ENCODE measurements around the gene PARD6G.

Gene PARD6G

GRCh38 chr18:80179857-80180558, 67.3 kb downstream of the PARD6G start:
- ChIA-PET CTCF (no interaction called here), POLR2A (no interaction called here)
- TF ChIP-seq HDGF (IDR thresholded peaks at IDR 0.05; ENCODE audit: borderline replicate concordance) = no peak
- no peak for TF ChIP-seq ZNF384 (IDR thresholded peaks at IDR 0.05)
- TF ChIP-seq NFRKB (IDR thresholded peaks at IDR 0.05) = no peak
- no peak for TF ChIP-seq ARNT (IDR thresholded peaks at IDR 0.05)
- TF ChIP-seq BHLHE40 (IDR thresholded peaks at IDR 0.05; ENCODE audit: borderline replicate concordance) = no peak
- DNase-seq (ENCODE audit: extremely low spot score) = no peak

GRCh38 chr18:80178935-80179818, 68.1 kb downstream of the PARD6G start:
- TF ChIP-seq TARDBP (IDR thresholded peaks at IDR 0.05) (no peak), LEF1 (IDR thresholded peaks at IDR 0.05; ENCODE audit: borderline replicate concordance) (no peak), FOXM1 (IDR thresholded peaks at IDR 0.05; ENCODE audit: borderline replicate concordance) (no peak), ZNF384 (IDR thresholded peaks at IDR 0.05) (no peak)
- TF ChIP-seq, protein P1, sequence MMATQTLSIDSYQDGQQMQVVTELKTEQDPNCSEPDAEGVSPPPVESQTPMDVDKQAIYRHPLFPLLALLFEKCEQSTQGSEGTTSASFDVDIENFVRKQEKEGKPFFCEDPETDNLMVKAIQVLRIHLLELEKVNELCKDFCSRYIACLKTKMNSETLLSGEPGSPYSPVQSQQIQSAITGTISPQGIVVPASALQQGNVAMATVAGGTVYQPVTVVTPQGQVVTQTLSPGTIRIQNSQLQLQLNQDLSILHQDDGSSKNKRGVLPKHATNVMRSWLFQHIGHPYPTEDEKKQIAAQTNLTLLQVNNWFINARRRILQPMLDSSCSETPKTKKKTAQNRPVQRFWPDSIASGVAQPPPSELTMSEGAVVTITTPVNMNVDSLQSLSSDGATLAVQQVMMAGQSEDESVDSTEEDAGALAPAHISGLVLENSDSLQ (IDR thresholded peaks at IDR 0.05) = no peak
- ChIA-PET CTCF (no interaction called here), POLR2A (no interaction called here)
- no peak for DNase-seq (ENCODE audit: extremely low spot score)

DNA sequence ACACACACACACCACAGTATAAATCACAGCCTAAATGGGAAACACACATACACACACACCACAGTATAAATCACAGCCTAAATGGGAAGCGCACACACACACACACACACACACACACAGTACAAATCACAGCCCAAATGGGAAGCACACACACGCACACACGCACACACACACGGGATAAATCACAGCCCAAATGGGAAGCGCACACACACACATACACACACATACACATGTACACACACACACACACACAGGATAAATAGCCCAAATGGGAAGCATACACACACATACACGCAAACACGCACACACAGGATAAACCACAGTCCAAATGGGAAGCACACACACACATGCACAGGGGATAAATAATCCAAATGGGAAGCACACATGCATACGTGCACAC, 70.2 kb downstream of the PARD6G start:
- DNase-seq (ENCODE audit: extremely low spot score) = no peak
- no peak for TF ChIP-seq FOXA1 (IDR thresholded peaks at IDR 0.05)
- TF ChIP-seq LEF1 (IDR thresholded peaks at IDR 0.05; ENCODE audit: borderline replicate concordance) = no peak
- ChIA-PET CTCF (no interaction called here), POLR2A (no interaction called here)

GRCh38 chr18:80176334-80177073, 70.8 kb downstream of the PARD6G start:
- DNase-seq (ENCODE audit: extremely low spot score) = no peak
- TF ChIP-seq ZNF384 (IDR thresholded peaks at IDR 0.05) = no peak
- TF ChIP-seq, protein P1 (IDR thresholded peaks at IDR 0.05) = no peak
- TF ChIP-seq SP1 (IDR thresholded peaks at IDR 0.05) = no peak
- TF ChIP-seq HDGF (IDR thresholded peaks at IDR 0.05; ENCODE audit: borderline replicate concordance) = no peak
- no peak for TF ChIP-seq CTBP1 (IDR thresholded peaks at IDR 0.05; ENCODE audit: borderline replicate concordance)
- POLR2A ChIA-PET = no interaction called here
- CTCF ChIA-PET = no interaction called here

GRCh38 chr18:80175451-80176204, 71.7 kb downstream of the PARD6G start:
- CTCF ChIA-PET = no interaction called here
- POLR2A ChIA-PET = no interaction called here
- DNase-seq (ENCODE audit: extremely low spot score) = no peak
- TF ChIP-seq L3MBTL2 (conservative IDR thresholded peaks at IDR 0.05) (no peak), TARDBP (IDR thresholded peaks at IDR 0.05) (no peak), FOXK2 (IDR thresholded peaks at IDR 0.05) (no peak), BHLHE40 (IDR thresholded peaks at IDR 0.05; ENCODE audit: borderline replicate concordance) (no peak), FOXM1 (IDR thresholded peaks at IDR 0.05; ENCODE audit: borderline replicate concordance) (no peak), ZNF384 (IDR thresholded peaks at IDR 0.05) (no peak), NFRKB (IDR thresholded peaks at IDR 0.05) (no peak), LEF1 (IDR thresholded peaks at IDR 0.05; ENCODE audit: borderline replicate concordance) (no peak), HDGF (IDR thresholded peaks at IDR 0.05; ENCODE audit: borderline replicate concordance) (no peak), SP1 (IDR thresholded peaks at IDR 0.05) (no peak), FOXA1 (IDR thresholded peaks at IDR 0.05) (no peak), CTBP1 (IDR thresholded peaks at IDR 0.05; ENCODE audit: borderline replicate concordance) (no peak), ELF4 (IDR thresholded peaks at IDR 0.05) (no peak), SUZ12 (IDR thresholded peaks at IDR 0.05) (no peak), ARNT (IDR thresholded peaks at IDR 0.05) (no peak)
- TF ChIP-seq, protein P1 (IDR thresholded peaks at IDR 0.05) = no peak

GRCh38 chr18:80173060-80173459, 74.3 kb downstream of the PARD6G start:
- DNase-seq (ENCODE audit: extremely low spot score) = no peak
- ChIA-PET CTCF (no interaction called here), POLR2A (no interaction called here)
- TF ChIP-seq, protein P1 (IDR thresholded peaks at IDR 0.05) = no peak
- no peak for TF ChIP-seq SP1 (IDR thresholded peaks at IDR 0.05)
- no peak for TF ChIP-seq HDGF (IDR thresholded peaks at IDR 0.05; ENCODE audit: borderline replicate concordance)

Measured in HEK293T (cell line).